A549 (cell line): ENCODE data around the gene IL1F10.

Experiments used
- BCL3 ChIP-seq: fragments of >200 bp; sonication (Bioruptor Twin); formaldehyde crosslinking; IDR thresholded peaks from 3 replicates; pipeline ENCODE4 v1.6.1; 2016
- CBX2 ChIP-seq: fragments of 200-600 bp; sonication (generic); IDR thresholded peaks from 2 replicates; pipeline ENCODE4 v1.6.1; 2016; ENCODE audit warnings: low read depth, mild to moderate bottlenecking, borderline replicate concordance
- CEBPB ChIP-seq, 2 experiments: fragments of >200 bp in 1 of 2; sonication (Bioruptor Twin) in 1 of 2; formaldehyde crosslinking in 1 of 2; IDR thresholded peaks; 2 replicates each; pipeline ENCODE4 v1.6.1; 2012 to 2016
- CTCF ChIP-seq: fragments of >200 bp; sonication (Bioruptor Twin); formaldehyde crosslinking; IDR thresholded peaks from 3 replicates; pipeline ENCODE4 v1.5.1; 2016
- JUN ChIP-seq, 2 experiments: fragments of >200 bp; sonication (Bioruptor Twin); formaldehyde crosslinking; IDR thresholded peaks; 2 replicates in 1 of 2; 3 replicates in 1 of 2; pipeline ENCODE4 v1.6.1; 2016 to 2017
- MAFK ChIP-seq: fragments of 450-650 bp; IDR thresholded peaks from 2 replicates; pipeline ENCODE4 v1.6.1; 2014; ENCODE audit not compliant: partially characterized antibody
- MAX ChIP-seq: IDR thresholded peaks from 2 replicates; pipeline ENCODE4 v1.6.1; 2012
- MAZ ChIP-seq: fragments of 150-350 bp; IDR thresholded peaks from 2 replicates; pipeline ENCODE4 v1.6.1; 2014; ENCODE audit warnings: antibody characterized with exemption, low read depth, low read length, borderline replicate concordance
- POLR2A ChIP-seq: IDR thresholded peaks from 2 replicates; pipeline ENCODE4 v1.6.1; 2012; ENCODE audit warnings: mild to moderate bottlenecking, low read length
- POLR2AphosphoS2 ChIP-seq: conservative IDR thresholded peaks from 2 replicates; pipeline ENCODE4 v1.6.1; 2012; ENCODE audit warnings: low read length, improper control_type of control experiment, inconsistent platforms
- REST ChIP-seq: fragments of 200-600 bp; sonication (generic); IDR thresholded peaks from 2 replicates; pipeline ENCODE4 v1.6.1; 2016; ENCODE audit warnings: antibody characterized with exemption, mild to moderate bottlenecking, moderate library complexity
- SMC3 ChIP-seq: fragments of >200 bp; sonication (Bioruptor Twin); formaldehyde crosslinking; IDR thresholded peaks from 3 replicates; pipeline ENCODE4 v1.6.1; 2018; ENCODE audit warnings: inconsistent platforms

- TF ChIP-seq CTCF (no peak), MAX (no peak), CEBPB (IDR thresholded peaks at IDR 0.05) (no peak), POLR2A (no peak), MAFK (no peak), JUN (IDR thresholded peaks at IDR 0.05) (no peak), REST (no peak), SMC3 (no peak), POLR2AphosphoS2 (no peak), MAZ (no peak), BCL3 (no peak), CBX2 (no peak)
These were observed 50.5 kb downstream of the IL1F10 start for GRCh38 chr2:113118263-113118657.
